OCI-LY3 (cell line): ENCODE results near the gene KCNN2.

Experiments
- H2AFZ ChIP-seq: fragments of 200-600, 300-600 bp; shearing (Covaris generic); 2 replicates; pipeline ENCODE4 v1.6.0; 2014; ENCODE audit warnings: antibody characterized with exemption, low read depth, low read length
- H3K27ac ChIP-seq: fragments of 200-600, 300-600 bp; sonication (generic); 2 replicates; pipeline ENCODE4 v1.5.1; 2014; ENCODE audit warnings: mild to moderate bottlenecking, low read length, moderate library complexity, mixed read lengths
- H3K27me3 ChIP-seq: fragments of 200-600, 300-600 bp; sonication (generic); 2 replicates; pipeline ENCODE4 v1.6.1; 2014; ENCODE audit warnings: low read depth, low read length, mixed read lengths
- H3K36me3 ChIP-seq: fragments of 200-600, 300-600 bp; sonication (generic); replicated peaks from 2 replicates; pipeline ENCODE3; 2014; ENCODE audit warnings: low read depth, low read length, mixed read lengths
- H3K4me1 ChIP-seq: fragments of 300-600, 200-600 bp; sonication (generic); 2 replicates; pipeline ENCODE4 v1.6.1; 2014; ENCODE audit warnings: low read length, mixed read lengths
- H3K4me2 ChIP-seq: fragments of 200-600, 300-600 bp; sonication (generic); 2 replicates; pipeline ENCODE4 v1.6.1; 2014; ENCODE audit warnings: low read length, mixed read lengths
- H3K4me3 ChIP-seq: fragments of 300-600, 200-600 bp; sonication (generic); 2 replicates; pipeline ENCODE4 v1.5.1; 2014; ENCODE audit warnings: antibody characterized with exemption, mild to moderate bottlenecking, low read length, moderate library complexity
- H3K79me2 ChIP-seq: fragments of 300-600, 200-600 bp; shearing (Covaris generic); 2 replicates; pipeline ENCODE4 v1.6.1; 2014; ENCODE audit warnings: mild to moderate bottlenecking, low read length, mixed read lengths
- H3K9ac ChIP-seq: fragments of 300-600, 200-600 bp; shearing (Covaris generic); 2 replicates; pipeline ENCODE4 v1.6.0; 2014; ENCODE audit warnings: mild to moderate bottlenecking, low read length, moderate library complexity
- H3K9me3 ChIP-seq: fragments of 200-600, 300-600 bp; shearing (Covaris generic); 2 replicates; pipeline ENCODE4 v1.6.1; 2014; ENCODE audit warnings: low read length, mixed read lengths; ENCODE audit not compliant: insufficient read depth
- H4K20me1 ChIP-seq: fragments of 200-600, 300-600 bp; sonication (generic); 2 replicates; pipeline ENCODE4 v1.6.1; 2016; ENCODE audit warnings: low read length, mixed read lengths; ENCODE audit not compliant: insufficient read depth
- CTCF ChIP-seq: fragments of 200-600, 300-600 bp; sonication (generic); IDR thresholded peaks from 2 replicates; pipeline ENCODE4 v1.5.1; 2014; ENCODE audit warnings: antibody characterized with exemption, low read length, low read depth
- EZH2phosphoT487 ChIP-seq: fragments of 200-600 bp; shearing (Covaris generic); IDR thresholded peaks from 2 replicates; pipeline ENCODE4 v1.6.1; 2018; ENCODE audit warnings: antibody characterized with exemption, mixed run types, low read depth

KCNN2 gene

GRCh38 chr5:114390431-114390830, 28.6 kb downstream of the KCNN2 start:
- no peaks in the 10 kb centered on the region for H3K9me3 ChIP-seq
- no peaks in the 10 kb centered on the region for H3K36me3 ChIP-seq
- no peaks in the 10 kb centered on the region for H3K27me3 ChIP-seq
- H3K4me2 ChIP-seq, result no peak overlapping the region
- H2AFZ ChIP-seq, result no peak overlapping the region
- H3K79me2 ChIP-seq, result no peaks in the 10 kb centered on the region
- no peak overlapping the region for H3K9ac ChIP-seq
- no peak overlapping the region for H3K27ac ChIP-seq
- no peaks in the 10 kb centered on the region for H3K4me1 ChIP-seq
- TF ChIP-seq CTCF (no peak), EZH2phosphoT487 (no peak)
- H4K20me1 ChIP-seq, result no peaks in the 10 kb centered on the region
- no peak overlapping the region for H3K4me3 ChIP-seq

GRCh38 chr5:114391321-114391720, 29.5 kb downstream of the KCNN2 start:
- Histone ChIP-seq H3K27ac (no peak overlapping the region), H3K4me2 (no peak overlapping the region), H3K4me1 (no peaks in the 10 kb centered on the region), H2AFZ (no peak overlapping the region), H4K20me1 (no peaks in the 10 kb centered on the region), H3K4me3 (no peak overlapping the region), H3K36me3 (no peaks in the 10 kb centered on the region), H3K9ac (no peak overlapping the region), H3K27me3 (no peaks in the 10 kb centered on the region), H3K79me2 (no peaks in the 10 kb centered on the region), H3K9me3 (no peaks in the 10 kb centered on the region)
- TF ChIP-seq CTCF (no peak), EZH2phosphoT487 (no peak)

GRCh38 chr5:114393159-114393558, 31.3 kb downstream of the KCNN2 start:
- Histone ChIP-seq H3K4me1 (no peaks in the 10 kb centered on the region), H3K79me2 (no peaks in the 10 kb centered on the region), H3K4me2 (no peak overlapping the region), H3K27ac (no peak overlapping the region), H3K27me3 (no peaks in the 10 kb centered on the region), H3K9ac (no peak overlapping the region), H4K20me1 (no peaks in the 10 kb centered on the region), H3K9me3 (no peaks in the 10 kb centered on the region), H3K36me3 (no peaks in the 10 kb centered on the region), H2AFZ (no peak overlapping the region), H3K4me3 (no peak overlapping the region)
- TF ChIP-seq EZH2phosphoT487, result no peak
- TF ChIP-seq CTCF, result no peak

GRCh38 chr5:114402206-114402605, 40.3 kb downstream of the KCNN2 start:
- Histone ChIP-seq H3K9ac (no peak overlapping the region), H3K36me3 (no peaks in the 10 kb centered on the region), H2AFZ (no peak overlapping the region), H3K9me3 (no peaks in the 10 kb centered on the region), H4K20me1 (no peaks in the 10 kb centered on the region), H3K79me2 (no peaks in the 10 kb centered on the region), H3K4me3 (no peak overlapping the region), H3K4me1 (no peaks in the 10 kb centered on the region), H3K4me2 (no peak overlapping the region), H3K27me3 (no peaks in the 10 kb centered on the region), H3K27ac (no peak overlapping the region)
- TF ChIP-seq CTCF (no peak), EZH2phosphoT487 (no peak)
